H1 (cell line): ENCODE results near the gene ADORA1. TPM values are rescaled to one million over a fixed set of nuclear protein-coding genes. Genes with fewer than 3 reads are reported as not detected.

Source experiments
- CTCF ChIA-PET: fragments of 300-600 bp; sonication (Branson Sonifier 250); formaldehyde crosslinking; loops from one replicate; lab custom pipeline; 2021; ENCODE audit not compliant: partially characterized antibody; lab: Charles Lee
- POLR2A ChIA-PET: fragments of 300-600 bp; sonication (Branson Sonifier 250); formaldehyde crosslinking; loops from one replicate; lab custom pipeline; 2021; ENCODE audit warnings: inconsistent platforms; ENCODE audit not compliant: partially characterized antibody; lab: Charles Lee
- DNase-seq, 2 experiments: peaks; one replicate each; pipeline versions ENCODE4 v3.0.0 to v3.0.0-alpha.2; 2010 to 2022; ENCODE audit warnings: low spot score in 2 of 2, low read depth in 1 of 2, mixed read lengths in 1 of 2
- FAIRE-seq: peaks from 2 replicates; lab custom pipeline; 2011; peaks lifted over from hg19 to GRCh38; lab: Jason Lieb, UNC
- H2AFZ ChIP-seq: 2 replicates; pipeline ENCODE4 v1.8.1; 2012; ENCODE audit warnings: low read length, inconsistent platforms
- H2AK5ac ChIP-seq: 2 replicates; pipeline ENCODE4 v1.6.1; 2013; ENCODE audit warnings: low read depth, low read length
- H2BK120ac ChIP-seq: replicated peaks from 2 replicates; pipeline ENCODE3; 2013; ENCODE audit warnings: low read depth, low read length, inconsistent platforms
- H2BK12ac ChIP-seq: 2 replicates; pipeline ENCODE4 v1.6.1; 2013; ENCODE audit warnings: low read depth, low read length
- H2BK15ac ChIP-seq: 2 replicates; pipeline ENCODE4 v1.6.1; 2013; ENCODE audit warnings: low read length
- H2BK20ac ChIP-seq: 2 replicates; pipeline ENCODE4 v1.6.1; 2013; ENCODE audit warnings: low read length
- H2BK5ac ChIP-seq: 2 replicates; pipeline ENCODE4 v1.6.1; 2013; ENCODE audit warnings: low read depth, low read length
- H3K14ac ChIP-seq: 2 replicates; pipeline ENCODE4 v1.6.1; 2013; ENCODE audit warnings: inconsistent platforms; ENCODE audit not compliant: insufficient read length
- H3K18ac ChIP-seq: 2 replicates; pipeline ENCODE4 v1.6.1; 2013; ENCODE audit warnings: low read length; ENCODE audit errors: extremely low read depth
- H3K23ac ChIP-seq: 2 replicates; pipeline ENCODE4 v1.6.1; 2013; ENCODE audit warnings: inconsistent platforms; ENCODE audit not compliant: insufficient read length
- H3K23me2 ChIP-seq: 2 replicates; pipeline ENCODE4 v1.6.1; 2013; ENCODE audit warnings: low read depth, low read length
- H3K27ac ChIP-seq: 2 replicates; pipeline ENCODE4 v1.6.1; 2011; ENCODE audit warnings: low read depth, low read length, inconsistent platforms
- H3K27me3 ChIP-seq, 4 experiments: replicated peaks in 1 of 4; 1 replicate in 1 of 4; 2 replicates in 3 of 4; pipeline versions ENCODE4 v1.6.1 to v1.8.1; 2011 to 2013; ENCODE audit warnings: low read length in 3 of 4, mild to moderate bottlenecking in 3 of 4, inconsistent platforms in 2 of 4, mixed read lengths in 2 of 4, moderate library complexity in 1 of 4; ENCODE audit not compliant: control insufficient read depth in 3 of 4, insufficient read depth in 3 of 4; ENCODE audit errors: extremely low read depth in 1 of 4
- H3K36me3 ChIP-seq, 4 experiments: 2 replicates each; pipeline versions ENCODE4 v1.6.1 to v1.8.1; 2011 to 2013; ENCODE audit warnings: mild to moderate bottlenecking in 4 of 4, low read length in 3 of 4, moderate library complexity in 2 of 4, control low read depth in 1 of 4, inconsistent platforms in 1 of 4; ENCODE audit not compliant: insufficient read depth in 4 of 4, control insufficient read depth in 2 of 4
- H3K4ac ChIP-seq: replicated peaks from 2 replicates; pipeline ENCODE3; 2013; ENCODE audit warnings: low read length, low read depth, mixed read lengths, inconsistent platforms; ENCODE audit not compliant: insufficient read length
- H3K4me1 ChIP-seq, 4 experiments: replicated peaks in 1 of 4; 1 replicate in 1 of 4; 2 replicates in 3 of 4; pipeline versions ENCODE4 v1.6.1 to v1.8.1; 2011 to 2013; ENCODE audit warnings: low read length in 3 of 4, inconsistent platforms in 2 of 4, mixed read lengths in 1 of 4; ENCODE audit not compliant: insufficient read depth in 4 of 4, control insufficient read depth in 3 of 4
- H3K4me2 ChIP-seq, 2 experiments: 2 replicates each; pipeline versions ENCODE4 v1.6.1 to v1.8.1; 2011 to 2013; ENCODE audit warnings: low read depth in 2 of 2, low read length in 2 of 2, control low read depth in 1 of 2, inconsistent platforms in 1 of 2, mild to moderate bottlenecking in 1 of 2; ENCODE audit not compliant: insufficient read depth in 1 of 2
- H3K4me3 ChIP-seq, 4 experiments: fragments of 200-600, 300-600 bp in 1 of 4; sonication (generic), shearing (Covaris generic), sonication (Bioruptor Twin) in 1 of 4; 2 replicates each; pipeline versions ENCODE4 v1.5.1 to v1.8.1; 2011 to 2016; ENCODE audit warnings: low read length in 4 of 4, low read depth in 3 of 4, control low read depth in 2 of 4, inconsistent platforms in 2 of 4, mild to moderate bottlenecking in 2 of 4, mixed read lengths in 1 of 4, moderate library complexity in 1 of 4; ENCODE audit not compliant: insufficient read depth in 2 of 4; ENCODE audit errors: extremely low read depth in 1 of 4
- H3K56ac ChIP-seq: replicated peaks from 2 replicates; pipeline ENCODE3; 2013; ENCODE audit warnings: low read depth, mild to moderate bottlenecking, mixed read lengths, low read length, inconsistent platforms; ENCODE audit not compliant: insufficient read length
- H3K79me1 ChIP-seq: 2 replicates; pipeline ENCODE4 v1.6.1; 2013; ENCODE audit warnings: low read depth, low read length, control low read depth
- H3K79me2 ChIP-seq, 2 experiments: 2 replicates each; pipeline versions ENCODE4 v1.6.1 to v1.8.1; 2012 to 2013; ENCODE audit warnings: low read length in 2 of 2, mild to moderate bottlenecking in 2 of 2, inconsistent platforms in 1 of 2; ENCODE audit not compliant: insufficient read depth in 2 of 2, control insufficient read depth in 1 of 2
- H3K9ac ChIP-seq, 4 experiments: replicated peaks in 1 of 4; 1 replicate in 1 of 4; 2 replicates in 3 of 4; pipeline versions ENCODE4 v1.6.1 to v1.8.1; 2011 to 2013; ENCODE audit warnings: low read depth in 3 of 4, low read length in 3 of 4, control low read depth in 2 of 4, mild to moderate bottlenecking in 2 of 4, moderate library complexity in 2 of 4, inconsistent platforms in 1 of 4; ENCODE audit errors: extremely low read depth in 1 of 4
- H3K9me3 ChIP-seq, 2 experiments: 2 replicates each; pipeline versions ENCODE4 v1.6.1 to v1.8.1; 2012 to 2013; ENCODE audit warnings: mild to moderate bottlenecking in 2 of 2, moderate library complexity in 2 of 2, control low read depth in 1 of 2, inconsistent platforms in 1 of 2, low read depth in 1 of 2, low read length in 1 of 2, mixed read lengths in 1 of 2; ENCODE audit not compliant: insufficient read depth in 2 of 2
- H4K20me1 ChIP-seq, 2 experiments: replicated peaks in 1 of 2; 2 replicates each; pipeline versions ENCODE3 to v1.8.1; 2011 to 2013; ENCODE audit warnings: inconsistent platforms in 2 of 2, low read length in 2 of 2, mild to moderate bottlenecking in 1 of 2; ENCODE audit not compliant: insufficient read depth in 2 of 2, control insufficient read depth in 1 of 2
- H4K5ac ChIP-seq: 2 replicates; pipeline ENCODE4 v1.6.1; 2013; ENCODE audit warnings: low read length, low read depth, mixed read lengths, inconsistent platforms; ENCODE audit not compliant: insufficient read length
- H4K8ac ChIP-seq: 2 replicates; pipeline ENCODE4 v1.8.0; 2013; ENCODE audit warnings: mild to moderate bottlenecking, moderate library complexity, low read length, inconsistent platforms; ENCODE audit not compliant: insufficient read depth; ENCODE audit errors: extremely low read depth
- H4K91ac ChIP-seq: replicated peaks from 2 replicates; pipeline ENCODE3; 2013; ENCODE audit warnings: low read length, mixed read lengths, inconsistent platforms; ENCODE audit not compliant: insufficient read length
- SRF ChIP-seq: IDR thresholded peaks from 2 replicates; pipeline ENCODE4 v1.6.1; 2011; ENCODE audit warnings: mild to moderate bottlenecking, low read depth, low read length, moderate library complexity
- WGBS, 2 experiments: shearing (Covaris generic) in 1 of 2; methylation state at CpG; one replicate each; pipeline versions ENCODE4 v1.1.6 to v1.1.7; 2013 to 2015; ENCODE audit warnings: low lambda C conversion rate in 2 of 2, mixed read lengths in 2 of 2, inconsistent platforms in 1 of 2, low coverage in 1 of 2, missing lambda C conversion rate in 1 of 2; ENCODE audit not compliant: insufficient replicate concordance in 2 of 2, insufficient coverage in 1 of 2, insufficient read length in 1 of 2; ENCODE audit errors: extremely low coverage in 1 of 2, missing lambda C conversion rate in 1 of 2; 5-methylcytosine and 5-hydroxymethylcytosine counted together
- polyA plus RNA-seq, 7 experiments: library from polyadenylated mRNA; depleted of rRNA in 3 of 7; stranded (reverse) in 5 of 7; unstranded in 2 of 7; fragments of >200 nt in 5 of 7; fragments of 200-250 nt in 2 of 7; gene quantifications; 1 replicate in 5 of 7; 2 replicates in 1 of 7; 4 replicates in 1 of 7; pipeline versions ENCODE4 v1.2.1 to v1.2.3, GENCODE V29; 2011 to 2013; ENCODE audit warnings: missing spikeins in 2 of 7, mixed read lengths in 2 of 7
- total RNA-seq: library from RNA; stranded (reverse); fragmentation: NEBNext Ultra II Directional; extraction: Animal tissue kit (Norgen Biotek cat#: 25700); gene quantifications from 2 replicates; pipeline ENCODE4 v1.2.1, GENCODE V29; 2021
- TF ChIP-seq, protein P1 (sequence below): IDR thresholded peaks from 2 replicates; pipeline ENCODE4 v1.6.1; 2012; ENCODE audit warnings: inconsistent platforms

ADORA1 gene
- total and polyA plus RNA-seq, 2 of the 8 experiments (the other 6 are each of a cell fraction or from before 2014, with no cell fraction given), result 3.3 to 6.7 TPM

DNA sequence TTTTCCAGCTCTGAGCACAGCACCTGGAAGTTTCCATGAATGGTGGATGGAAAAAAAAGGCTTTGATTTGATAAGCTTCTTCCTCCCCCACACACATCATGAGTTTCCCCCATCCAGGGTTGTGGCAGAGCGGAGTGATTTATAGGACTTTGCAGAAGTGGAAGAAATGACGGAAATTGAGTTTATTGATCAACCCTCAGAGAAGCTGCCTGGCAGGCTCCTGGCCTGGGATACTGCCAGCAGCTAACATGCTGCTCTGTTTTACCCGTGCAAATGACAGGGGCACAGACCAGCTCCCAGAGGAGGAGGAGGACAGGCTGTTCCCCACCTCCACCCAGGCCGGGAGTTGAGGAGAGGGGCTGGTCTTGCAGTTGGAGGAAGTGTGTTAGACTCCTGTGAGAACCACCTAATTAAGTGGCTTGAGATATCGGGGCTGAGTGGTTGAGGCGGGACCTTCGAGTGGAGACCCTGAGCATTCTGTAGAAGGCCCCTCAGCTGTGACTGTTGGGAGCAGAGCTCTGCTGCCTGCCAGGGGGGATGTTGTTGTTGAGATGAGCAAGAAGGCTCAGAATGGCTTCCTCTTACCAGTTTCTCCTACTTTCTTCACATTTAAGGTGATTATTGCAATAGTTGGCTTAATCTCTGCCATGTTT is 21.8 kb downstream of the ADORA1 start:
- POLR2A ChIA-PET, result interaction anchor here (2.4 kb wide), 1 partner anchor 21 kb away, joined by 8 read pairs; no protein-coding TSS in a partner anchor
- H3K14ac ChIP-seq, result no peak overlapping the region
- FAIRE-seq, result no peak

More for the DNA sequence above, 21.8 kb downstream of the ADORA1 start:
- no peak overlapping the region for H3K23ac ChIP-seq
- no peaks in the 10 kb centered on the region for H3K79me2 ChIP-seq
- no peaks in the 10 kb centered on the region for H3K36me3 ChIP-seq
- no peaks in the 10 kb centered on the region for H4K20me1 ChIP-seq
- H4K5ac ChIP-seq, result no peak overlapping the region
- H2BK5ac ChIP-seq, result peak overlapping the region; percentile 46; the same call in 1 of the 2 replicates
- TF ChIP-seq SRF, result no peak
- TF ChIP-seq, protein P1, sequence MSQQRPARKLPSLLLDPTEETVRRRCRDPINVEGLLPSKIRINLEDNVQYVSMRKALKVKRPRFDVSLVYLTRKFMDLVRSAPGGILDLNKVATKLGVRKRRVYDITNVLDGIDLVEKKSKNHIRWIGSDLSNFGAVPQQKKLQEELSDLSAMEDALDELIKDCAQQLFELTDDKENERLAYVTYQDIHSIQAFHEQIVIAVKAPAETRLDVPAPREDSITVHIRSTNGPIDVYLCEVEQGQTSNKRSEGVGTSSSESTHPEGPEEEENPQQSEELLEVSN, result no peak
- peaks cover 13 to 51% (median 26%) of the 10 kb centered on the region in 4 experiments for H3K4me1 ChIP-seq
- H3K18ac ChIP-seq, result no peak overlapping the region
- CTCF ChIA-PET, result interaction anchor here (0.8 to 49.1 kb wide), 11 partner anchors 10 to 119 kb away, joined by 3 to 1071 read pairs (median 15); partner anchors contain the start of genes ADORA1, MYBPH, MYOG and PPFIA4
- peak overlapping the region; percentile 88; the same call in 1 of the 2 replicates for H2BK15ac ChIP-seq
- no peak overlapping the region for H3K4ac ChIP-seq
- no peak overlapping the region for H3K4me3 ChIP-seq
- H2AFZ ChIP-seq, result no peak overlapping the region
- DNase-seq, result no peak
- no peak overlapping the region for H3K56ac ChIP-seq
- no peaks in the 10 kb centered on the region for H3K79me1 ChIP-seq
- no peak overlapping the region for H3K9ac ChIP-seq
- 0 out of 2 replicates have a peak overlapping the region, but pooled peaks have one; percentile 42 for H2BK12ac ChIP-seq
- no peak overlapping the region for H2BK120ac ChIP-seq
- no peak overlapping the region for H4K91ac ChIP-seq
- no peak overlapping the region for H4K8ac ChIP-seq
- 93% methylated on average over 7 of the region's 7 CpGs; no CpG with 5 or more reads in 1 of the 2 experiments for WGBS, 2 experiments
- no peak overlapping the region for H3K4me2 ChIP-seq
- no peaks in the 10 kb centered on the region for H3K27me3 ChIP-seq
- no peak overlapping the region for H2AK5ac ChIP-seq
- no peak overlapping the region for H3K27ac ChIP-seq
- H2BK20ac ChIP-seq, result 0 out of 2 replicates have a peak overlapping the region, but pooled peaks have one; percentile 49
- H3K23me2 ChIP-seq, result no peaks in the 10 kb centered on the region
- no peaks in the 10 kb centered on the region for H3K9me3 ChIP-seq
